Stromal cell of bone marrow (primary cell): ENCODE results near the gene ABHD13.

Experiments
- DNase-seq: peaks from one replicate; pipeline ENCODE4 v3.0.0-alpha.2; 2012; ENCODE audit warnings: low read depth

The ABHD13 gene

DNA sequence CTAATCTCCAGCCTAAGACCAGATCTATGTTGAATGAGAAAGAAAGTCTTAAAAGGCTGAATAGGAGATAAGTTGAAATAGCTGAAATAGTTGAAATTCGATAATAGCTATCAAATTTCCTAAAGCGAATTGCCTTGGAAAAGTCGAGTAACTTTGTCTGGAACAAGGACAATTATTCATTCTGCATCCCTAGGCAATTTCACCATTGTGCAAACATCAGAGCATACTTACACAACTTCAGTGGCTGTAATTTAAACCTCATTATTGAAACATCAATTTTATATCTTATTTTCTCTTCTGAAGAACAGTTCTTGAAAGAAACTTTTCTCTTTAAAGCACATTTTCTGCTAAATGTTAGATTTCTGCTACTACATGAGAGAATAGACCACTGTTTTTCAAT lies 64.9 kb downstream of the ABHD13 start:
- peak; percentile 52 for DNase-seq
